HG03159 (cell line): ENCODE results near the gene CNST.
"Not testable (repeated sequence)": the region's sequence is repeated elsewhere in the genome, so short reads cannot be mapped to it uniquely, and the experiment has no call there.

Experiments
- ATAC-seq: cut with Tn5 transposase; IDR thresholded peaks from one replicate; pipeline ENCODE4 v1.9.1; 2021; ENCODE audit warnings: mild to moderate bottlenecking, moderate library complexity; ENCODE audit not compliant: unreplicated experiment

CNST gene

DNA sequence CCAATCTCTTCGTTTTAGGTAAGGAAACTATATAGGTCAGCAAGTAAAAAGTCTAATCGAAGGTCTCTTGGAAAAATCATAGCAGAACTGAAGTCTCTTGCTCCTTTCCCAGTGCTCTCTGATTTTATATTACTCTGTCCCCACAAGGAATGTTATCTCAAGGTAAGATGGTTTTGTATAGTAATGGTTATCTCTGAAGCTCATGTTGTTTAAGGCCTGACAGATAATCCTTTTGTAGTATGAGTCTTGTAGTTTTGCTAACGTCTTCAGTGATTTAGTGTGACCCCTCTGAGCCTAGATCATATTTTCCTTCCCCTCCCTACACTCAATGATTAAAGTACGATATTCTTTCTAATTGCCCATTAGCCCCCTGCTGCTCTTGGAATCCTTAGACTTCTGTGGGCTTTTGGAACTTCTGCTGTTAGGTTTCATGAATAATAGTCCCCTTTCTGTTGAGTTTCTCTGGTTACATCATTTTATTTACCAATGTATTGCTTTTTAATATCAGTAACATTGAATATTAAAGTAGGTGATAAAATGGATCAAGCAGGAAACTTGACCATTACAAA is 52.1 kb downstream of the CNST start:
- no peak for ATAC-seq

DNA sequence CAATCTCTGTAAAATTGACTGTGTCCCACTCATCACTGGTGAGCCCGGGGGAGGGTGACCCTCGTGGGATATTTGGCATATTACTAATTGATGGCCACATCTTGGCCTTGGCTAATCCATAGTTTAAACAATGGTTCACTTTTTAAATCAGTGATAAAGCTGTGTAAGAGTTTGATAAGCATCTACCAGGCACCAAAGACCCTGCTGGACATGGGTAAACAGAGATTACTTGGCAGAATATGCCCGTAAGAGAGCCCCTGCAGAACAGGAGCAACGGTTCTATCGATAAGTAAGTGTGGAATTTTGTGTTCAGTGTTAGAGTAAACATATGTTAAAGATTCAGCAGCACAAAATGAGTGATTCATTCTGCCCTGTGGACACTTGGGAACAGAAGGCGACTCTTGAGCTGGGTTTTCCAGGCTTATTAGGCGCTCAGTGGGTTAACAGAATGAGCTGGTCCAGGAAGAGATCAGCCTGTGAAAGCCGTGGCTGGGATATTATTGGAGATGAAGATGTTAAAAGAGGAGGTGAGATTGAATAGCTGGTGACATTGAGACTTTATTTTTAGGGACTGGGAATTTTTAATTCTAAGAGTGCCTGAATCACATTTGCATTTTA is 55.9 kb downstream of the CNST start:
- ATAC-seq: no peak

DNA sequence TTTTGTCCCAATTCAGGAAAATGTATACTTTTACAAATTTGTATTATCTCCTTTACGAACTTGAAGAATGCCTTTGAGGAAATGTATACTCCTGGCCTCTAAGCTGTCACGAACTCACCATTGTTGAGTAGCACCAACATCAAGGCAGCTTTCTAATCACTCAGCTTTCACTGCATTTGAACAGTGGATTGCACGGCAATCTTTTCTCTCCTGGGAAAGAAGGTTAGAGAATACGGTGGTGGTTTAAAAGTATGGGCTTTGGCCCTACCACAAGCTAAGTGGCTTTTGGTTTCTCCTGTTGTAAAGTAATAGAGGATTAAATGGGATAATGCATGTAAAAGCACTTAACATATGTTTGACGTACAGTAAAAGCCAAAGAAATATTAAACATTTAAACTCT is 57.8 kb downstream of the CNST start:
- ATAC-seq: no peak

DNA sequence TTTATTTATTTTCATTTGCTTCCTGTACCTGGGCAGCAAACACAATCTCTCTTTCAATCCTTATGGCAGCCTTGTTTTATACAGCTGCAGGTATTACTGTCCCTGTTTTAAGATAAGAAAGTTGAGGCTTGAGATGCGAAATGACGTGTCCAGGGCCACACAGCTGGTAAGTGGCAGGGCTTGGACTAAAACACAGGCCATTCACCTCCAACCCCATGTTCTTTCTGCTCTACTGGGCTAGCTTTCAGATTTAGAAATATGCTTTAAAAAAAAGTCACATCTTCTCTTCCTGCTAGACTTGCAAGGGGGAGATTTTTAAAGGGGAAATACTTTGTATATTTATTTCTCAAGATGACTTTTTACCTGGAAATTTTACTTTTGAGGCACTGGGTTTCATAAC is 62.8 kb downstream of the CNST start:
- ATAC-seq: peak; percentile 92

DNA sequence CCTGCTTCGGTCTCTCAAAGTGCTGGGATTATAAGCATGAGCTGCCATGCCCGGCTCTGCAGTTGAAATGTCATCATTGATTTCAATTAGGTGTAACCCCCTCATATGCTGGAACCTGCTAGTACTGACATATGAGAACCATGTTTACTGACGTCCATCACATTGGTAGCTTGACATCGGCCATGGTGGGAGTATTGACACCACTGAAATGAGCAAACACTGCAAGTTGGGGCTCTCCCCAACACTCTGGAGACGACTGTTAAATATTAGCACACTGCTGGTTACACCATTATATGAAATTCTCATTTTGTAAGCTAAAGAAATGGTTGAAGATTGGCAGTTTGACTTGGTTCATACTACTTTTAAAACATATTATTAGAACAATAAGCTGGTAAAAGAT is 63.7 kb downstream of the CNST start:
- no peak for ATAC-seq

DNA sequence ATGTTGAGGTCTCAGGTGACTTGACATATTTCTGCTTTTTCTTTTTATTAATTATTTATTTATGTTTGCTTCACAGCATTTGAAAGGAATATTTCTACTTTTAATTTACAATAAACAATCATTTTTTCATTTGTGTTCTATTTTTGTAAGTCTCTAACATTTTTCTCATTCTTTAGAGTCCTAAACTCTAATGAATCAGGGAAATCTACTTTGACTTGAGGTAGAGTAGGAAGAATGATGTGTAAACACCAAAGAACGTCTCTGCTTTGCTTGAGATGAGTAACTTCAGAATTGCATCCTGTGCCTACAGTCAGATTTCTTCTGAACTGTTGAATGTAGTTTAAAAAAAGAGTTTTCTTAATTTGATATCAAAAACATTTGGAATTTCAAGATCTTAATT is 65.2 kb downstream of the CNST start:
- ATAC-seq: no peak

DNA sequence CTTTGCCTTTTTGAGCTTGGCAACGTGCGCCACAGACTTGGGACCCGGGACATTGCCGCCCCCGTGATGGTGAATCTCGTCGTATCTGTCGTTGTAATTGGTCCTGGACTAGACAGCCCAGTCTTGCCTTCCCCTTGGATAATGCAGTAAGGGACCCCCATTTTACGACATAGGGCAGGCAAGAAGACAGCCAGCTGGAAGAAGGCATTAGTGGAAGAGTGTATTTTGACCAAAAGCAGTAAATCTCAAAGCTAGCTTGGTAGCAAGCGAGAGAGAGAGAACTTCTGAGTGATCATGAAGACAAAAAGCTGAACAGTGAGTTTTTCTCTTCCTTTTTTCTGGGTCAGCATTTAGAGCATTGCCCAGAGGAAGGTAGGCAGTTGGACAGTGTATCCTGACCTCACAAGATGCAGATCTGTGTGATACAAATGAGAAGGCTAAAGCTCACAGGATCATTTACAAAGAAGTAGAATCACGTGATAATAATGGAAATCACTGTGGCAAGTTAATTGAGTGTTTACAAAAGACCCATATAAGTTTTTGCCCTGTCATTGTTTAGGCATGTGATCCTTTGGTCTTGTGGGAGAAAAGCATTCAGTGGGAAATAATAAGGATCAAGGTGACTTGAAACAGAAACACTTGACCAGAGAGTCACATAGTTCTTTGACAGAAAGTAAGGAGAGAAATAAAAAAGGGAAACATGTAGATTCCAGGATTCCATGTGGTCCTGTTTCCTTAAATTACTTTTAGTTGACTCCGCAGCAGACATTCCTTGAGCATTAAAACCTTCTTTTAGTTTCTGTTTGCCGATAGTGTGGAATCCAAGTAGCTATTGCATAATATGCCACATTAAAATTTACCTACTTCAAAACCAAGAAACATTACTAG is 66.3 kb downstream of the CNST start:
- no peak for ATAC-seq

DNA sequence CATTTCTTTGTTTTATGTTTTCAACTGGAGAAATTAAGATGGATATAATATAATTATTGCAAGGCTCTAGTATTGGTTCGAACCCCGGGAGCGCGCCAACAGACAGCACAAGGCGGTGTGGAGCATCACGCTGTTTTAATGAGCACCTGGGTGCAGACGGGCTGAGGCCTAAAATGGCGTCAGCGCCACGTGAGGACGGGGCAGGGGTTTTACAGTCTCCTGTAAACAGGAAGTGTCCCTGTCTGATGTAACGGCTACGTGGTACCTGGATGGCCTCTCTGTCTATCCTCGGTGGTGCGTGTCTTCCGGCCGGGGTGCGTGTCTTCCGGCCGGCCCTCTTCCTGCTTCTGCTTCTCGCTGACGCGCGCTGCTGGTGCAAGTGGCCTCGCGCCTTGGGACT is 68.4 kb downstream of the CNST start:
- ATAC-seq: not testable (repeated sequence)

DNA sequence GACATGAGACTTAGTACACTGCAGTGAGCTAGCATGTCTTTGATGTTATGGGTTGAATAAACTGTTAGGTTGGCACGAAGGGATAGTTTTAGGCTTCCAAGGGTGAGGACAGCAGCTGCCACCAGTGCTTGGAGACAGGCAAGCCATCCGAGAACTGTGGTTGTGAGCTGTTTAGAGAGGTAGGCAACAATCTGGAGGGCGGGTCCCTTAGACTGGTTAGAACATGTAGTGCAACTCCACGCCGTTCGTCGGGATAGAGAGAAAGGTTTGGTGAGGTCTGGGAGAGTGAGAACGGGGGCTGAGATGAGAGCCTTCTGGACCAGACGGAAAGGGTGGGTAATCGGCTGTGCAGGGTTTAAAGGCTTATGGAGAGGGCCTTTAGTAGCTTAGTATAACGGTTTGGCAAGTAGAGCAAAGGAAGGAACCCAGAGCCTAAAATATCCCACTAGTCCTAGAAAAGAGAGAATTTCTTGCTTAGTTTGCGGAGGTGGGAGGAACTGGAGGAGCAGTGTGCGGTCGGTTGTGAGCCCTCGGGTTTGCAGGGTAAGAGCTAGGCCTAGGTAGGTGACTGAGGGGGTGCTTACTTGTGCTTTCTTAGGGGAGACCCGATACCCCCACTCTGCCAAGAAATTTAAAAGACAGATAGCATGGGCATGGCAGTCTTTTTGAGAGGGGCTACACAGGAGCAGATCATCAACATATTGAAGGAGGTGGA is 72.8 kb downstream of the CNST start:
- no peak for ATAC-seq

DNA sequence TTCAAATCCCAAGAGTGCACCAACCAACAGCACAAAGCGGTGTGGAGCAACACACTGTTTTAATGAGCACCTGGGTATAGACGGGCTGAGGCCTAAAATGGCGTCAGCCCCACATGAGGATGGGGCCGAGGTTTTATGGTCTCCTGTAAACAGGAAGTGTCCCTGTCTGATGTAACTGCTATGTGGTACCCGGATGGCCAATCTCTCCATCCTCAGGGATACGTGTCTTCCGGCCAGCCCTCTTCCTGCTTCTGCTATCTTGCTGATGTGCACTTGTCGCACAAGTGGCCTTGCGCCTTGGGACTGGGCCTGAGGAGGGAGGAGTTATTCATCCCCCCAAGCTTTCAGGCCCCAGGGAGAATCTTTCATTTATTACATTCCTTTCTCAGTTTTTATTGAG is 73.5 kb downstream of the CNST start:
- no peak for ATAC-seq

DNA sequence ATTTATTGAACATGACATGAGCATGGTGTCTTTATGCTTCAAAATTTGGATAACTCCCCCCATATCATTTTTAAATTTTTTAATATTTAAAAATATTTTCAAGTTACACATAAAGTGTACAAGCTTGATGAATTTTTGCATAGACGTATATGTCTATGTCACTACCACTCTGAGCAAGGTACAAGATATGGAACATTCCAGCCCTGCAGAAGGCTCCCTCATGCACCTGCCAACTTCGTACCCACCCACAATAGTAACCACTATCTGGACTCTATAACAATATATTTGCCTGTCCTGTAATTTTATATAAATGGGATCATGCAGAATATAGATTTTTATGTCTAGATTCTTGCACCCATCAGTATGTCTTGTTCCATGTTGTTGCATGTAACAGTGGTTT is 74.5 kb downstream of the CNST start:
- no peak for ATAC-seq

DNA sequence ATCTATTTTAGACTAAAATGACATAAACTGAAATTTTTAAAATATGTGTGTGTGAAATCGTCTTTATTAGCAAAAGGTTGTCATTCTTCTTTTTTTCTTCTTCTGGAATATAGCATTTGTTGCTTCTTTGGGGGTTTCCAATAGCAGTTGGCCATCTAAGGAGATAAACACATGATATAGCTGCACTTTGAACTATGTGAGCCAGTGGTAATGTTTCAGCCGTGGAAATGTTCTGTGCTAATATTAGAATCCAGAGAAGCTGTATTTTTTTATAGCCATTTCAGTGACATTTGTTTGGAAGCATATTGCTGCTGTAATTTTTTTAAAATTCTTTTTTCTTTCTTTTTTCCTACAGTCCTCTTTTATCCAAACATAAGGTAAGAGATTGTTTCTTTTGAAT is 75.1 kb downstream of the CNST start:
- ATAC-seq: no peak

DNA sequence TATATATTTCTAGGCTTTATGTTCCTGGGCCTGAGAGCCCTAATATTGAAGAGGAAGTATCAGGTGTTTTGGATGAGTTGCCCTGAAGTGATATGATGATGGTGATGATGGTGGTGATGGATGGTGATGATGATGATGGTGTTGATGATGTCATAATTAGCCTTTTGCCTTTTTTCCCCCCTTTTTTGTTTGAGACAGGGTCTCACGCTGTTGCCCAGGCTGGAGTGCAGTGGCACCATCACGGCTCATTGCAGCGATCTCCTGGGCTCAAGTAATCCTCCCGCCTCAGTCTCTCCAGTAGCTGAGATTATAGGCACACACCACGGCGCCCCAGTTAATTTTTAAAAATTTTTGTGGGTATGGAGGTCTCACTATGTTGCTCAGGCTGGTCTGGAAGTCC is 76.5 kb downstream of the CNST start:
- no peak for ATAC-seq

DNA sequence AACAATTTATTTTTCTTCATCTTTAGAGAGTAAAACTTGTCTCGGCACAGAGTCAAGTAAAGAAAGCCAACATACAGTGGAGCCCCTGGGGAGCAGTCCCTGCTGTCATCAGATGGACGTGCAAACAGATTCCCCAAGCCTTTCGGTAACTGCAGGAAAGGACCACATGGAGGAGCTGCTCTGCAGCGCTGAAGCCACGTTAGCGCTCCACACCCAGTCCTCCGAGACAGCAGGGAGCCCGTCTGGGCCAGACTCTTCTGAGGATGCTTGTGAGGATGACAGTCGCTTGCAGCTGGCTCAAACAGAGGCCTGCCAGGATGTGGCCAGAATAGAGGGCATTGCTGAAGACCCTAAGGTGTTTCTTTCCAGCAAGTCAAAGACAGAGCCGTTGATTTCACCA is 80.9 kb downstream of the CNST start:
- ATAC-seq: no peak

DNA sequence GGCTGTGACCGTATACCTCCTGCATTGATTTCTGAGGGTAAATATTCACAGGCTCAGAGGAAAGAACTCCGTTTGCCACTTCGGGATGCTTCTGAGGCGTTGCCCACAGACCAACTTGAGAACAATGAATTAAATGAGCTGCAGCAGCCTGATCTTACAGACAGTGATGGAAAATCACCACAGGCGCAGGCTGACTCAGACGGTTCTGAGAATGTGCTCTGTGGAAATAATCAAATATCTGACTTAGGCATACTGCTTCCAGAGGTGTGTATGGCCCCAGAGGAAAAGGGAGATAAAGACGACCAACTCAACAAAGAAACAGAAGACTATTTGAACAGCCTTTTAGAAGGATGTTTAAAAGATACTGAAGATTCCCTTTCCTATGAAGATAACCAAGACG is 81.3 kb downstream of the CNST start:
- no peak for ATAC-seq

DNA sequence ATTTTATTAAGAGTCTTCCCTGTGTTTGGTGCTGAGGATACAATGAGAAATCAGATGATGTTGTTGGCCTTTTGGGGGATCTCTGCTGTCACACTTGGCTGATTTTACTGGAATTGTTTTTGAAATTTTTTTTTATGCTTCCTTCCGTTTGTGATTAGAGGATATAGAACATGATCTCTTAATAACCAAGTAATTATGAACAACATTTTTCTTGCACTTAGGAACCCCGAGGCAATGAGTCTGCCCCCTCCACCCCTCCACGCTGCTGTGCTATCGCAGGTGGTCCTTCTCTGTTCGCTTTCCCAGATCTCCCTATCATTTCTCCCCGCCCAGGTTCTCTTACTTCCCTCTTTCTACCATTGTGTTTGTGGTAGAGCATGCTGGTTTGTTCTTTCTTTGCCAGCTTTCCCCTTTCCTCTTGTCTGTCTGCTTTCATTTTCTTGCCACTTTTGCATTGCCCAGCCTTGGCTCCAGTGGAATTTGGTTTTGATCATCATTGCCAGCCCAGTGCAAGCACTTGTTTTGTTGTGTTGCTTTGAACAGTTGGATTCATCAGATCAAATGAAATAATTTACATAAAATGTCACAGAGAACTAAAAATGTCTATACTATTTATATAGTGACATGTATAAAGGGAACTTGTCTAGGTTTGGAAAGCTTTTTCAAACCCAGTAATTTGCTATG is 84.9 kb downstream of the CNST start:
- no peak for ATAC-seq

DNA sequence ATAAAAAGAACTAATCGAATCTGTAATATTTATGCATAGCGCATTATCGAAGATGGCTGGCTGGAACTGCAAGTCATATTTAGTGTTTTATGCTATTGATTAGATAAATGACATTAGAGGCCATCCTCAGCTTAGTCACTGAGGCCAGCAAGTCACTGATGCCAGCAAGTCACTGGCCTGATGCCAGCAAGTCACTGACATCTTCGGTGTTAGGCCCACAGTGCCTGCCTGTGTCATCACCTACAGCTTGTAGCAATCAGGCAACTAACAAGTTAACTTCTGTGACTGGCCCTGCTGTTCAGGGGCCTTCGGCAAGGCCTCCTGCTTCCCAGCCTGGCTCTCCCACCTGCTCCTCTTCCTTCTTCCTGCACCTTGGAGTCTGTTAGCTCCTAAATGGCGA is 92.3 kb downstream of the CNST start:
- ATAC-seq: no peak

DNA sequence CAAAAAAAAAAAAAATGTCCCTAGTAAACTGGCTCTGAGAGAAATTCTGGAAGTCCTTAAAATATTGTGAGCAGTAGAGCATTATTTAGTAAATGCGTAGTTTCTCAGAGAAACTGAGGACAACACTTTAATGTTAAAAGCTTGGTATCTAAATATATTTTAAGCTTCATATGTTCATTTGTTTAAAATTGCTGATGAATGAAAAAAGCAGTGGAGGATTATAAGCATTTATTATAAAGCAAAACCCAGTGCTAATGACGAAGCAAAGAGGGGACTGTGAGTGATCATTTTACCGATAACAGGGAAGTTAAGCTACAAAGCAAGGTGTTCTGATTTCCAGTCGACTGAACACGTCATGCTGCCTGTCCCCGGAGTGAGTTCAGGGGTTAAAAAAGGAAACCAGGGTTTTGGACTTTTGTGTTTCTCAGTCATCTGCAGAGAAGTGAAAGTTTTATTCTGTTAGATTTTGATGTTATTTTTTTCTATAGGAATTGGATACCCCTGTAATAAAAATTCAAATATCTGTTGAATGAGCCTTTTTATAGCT is 93.4 kb downstream of the CNST start:
- no peak for ATAC-seq

DNA sequence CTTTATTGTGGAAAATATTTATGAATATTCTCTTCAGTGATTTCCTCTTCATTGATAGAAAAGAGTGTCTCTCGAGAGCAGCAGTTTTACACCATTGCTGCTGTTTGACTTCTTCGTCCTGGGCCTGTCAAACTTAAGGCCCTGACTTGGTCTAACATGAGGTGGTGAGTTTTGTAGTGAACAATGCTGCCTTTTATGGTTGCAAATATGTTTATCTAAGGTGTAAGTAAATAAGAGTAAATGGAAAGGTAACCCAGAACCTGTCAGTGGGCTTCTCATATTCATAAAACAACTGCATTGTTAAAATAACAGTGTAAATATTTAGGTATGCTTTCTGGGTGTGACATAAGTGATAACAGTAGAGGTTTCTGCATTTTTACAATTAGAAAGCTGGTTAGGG is 95.2 kb downstream of the CNST start:
- ATAC-seq: no peak

DNA sequence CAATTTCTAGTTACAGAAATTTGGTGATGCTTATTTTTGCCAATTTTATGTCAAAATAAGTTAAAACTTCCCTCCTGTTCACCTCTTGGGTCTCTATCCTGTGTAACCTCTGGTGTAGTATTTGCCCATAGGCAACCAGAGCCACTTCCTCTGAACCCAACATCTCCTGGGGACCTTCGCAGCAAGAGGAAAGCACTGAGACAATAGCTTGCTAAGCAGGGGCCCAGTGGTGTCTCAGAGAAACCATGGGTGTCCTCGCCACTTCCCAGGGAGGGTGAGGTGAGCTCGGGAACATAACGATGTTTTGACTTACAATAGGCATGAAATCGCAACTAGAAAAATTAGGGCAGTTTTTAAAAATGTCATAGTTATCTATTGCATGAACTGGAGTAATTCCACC is 101.5 kb downstream of the CNST start:
- no peak for ATAC-seq

DNA sequence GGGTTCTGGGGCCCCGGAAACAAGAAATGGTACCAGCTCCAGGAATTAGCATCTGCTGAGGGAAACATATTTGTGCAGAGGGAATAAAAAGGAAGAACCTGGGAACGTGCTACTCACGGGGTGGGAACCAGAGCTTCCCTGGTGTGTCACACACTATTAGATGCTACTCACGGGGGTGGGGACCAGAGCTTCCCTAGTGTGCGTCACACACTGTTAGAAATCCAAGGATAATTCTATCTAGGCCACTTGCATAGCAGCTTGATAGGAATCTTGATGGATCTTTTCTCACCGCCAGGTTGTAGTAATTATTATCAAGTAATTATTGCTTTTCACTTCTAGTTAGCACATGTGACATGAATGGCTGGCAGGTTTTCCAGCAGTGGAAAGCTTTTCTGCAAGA is 103.4 kb downstream of the CNST start:
- no peak for ATAC-seq
